ENCODE results near the gene MADCAM1. TPM values are rescaled to one million over a fixed set of nuclear protein-coding genes. Genes with fewer than 3 reads are reported as not detected.

The MADCAM1 gene
- total and polyA plus RNA-seq, 2 experiments from 2014 or later: 2.2 to 3.4 TPM

DNA sequence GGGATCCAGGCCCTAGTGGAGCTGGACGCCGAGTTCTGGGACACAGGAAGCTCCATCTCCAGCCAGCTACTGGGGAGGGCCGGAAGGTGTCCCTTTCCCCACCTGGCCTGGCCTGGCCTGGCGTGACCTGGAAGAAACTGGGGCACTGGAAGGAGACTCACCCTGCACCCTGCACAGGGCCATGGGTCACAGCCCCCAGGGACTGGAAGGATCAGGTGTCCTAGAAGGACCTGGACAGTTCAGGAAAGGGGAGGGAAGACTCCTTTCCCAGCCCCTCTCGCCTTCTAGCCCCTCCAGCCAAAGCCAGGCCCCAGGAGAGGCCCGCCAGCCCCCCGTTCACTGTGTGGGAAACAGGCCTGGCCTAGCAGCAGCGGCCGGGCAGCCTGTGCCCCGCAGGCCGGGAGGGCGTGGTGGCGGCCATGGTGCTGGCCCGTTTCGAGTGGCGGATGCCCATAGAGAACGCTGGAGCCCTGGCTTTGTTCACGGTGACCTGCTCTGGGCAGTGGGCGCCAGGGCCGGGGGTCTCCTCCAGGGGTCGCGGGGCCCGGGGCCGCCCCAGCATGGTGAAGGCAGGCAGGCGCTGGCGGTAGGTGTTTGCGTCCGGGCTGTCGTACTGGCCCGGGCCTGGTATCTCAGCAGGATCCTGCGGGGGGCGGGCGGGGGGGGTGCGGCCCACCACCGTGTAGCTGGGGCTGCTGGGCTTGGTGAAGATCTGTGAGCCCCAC lies 32.6 kb upstream of the MADCAM1 start:
- DNase-seq (ENCODE audit: low read depth in 1 of 2, low spot score in 1 of 2): no peak

DNA sequence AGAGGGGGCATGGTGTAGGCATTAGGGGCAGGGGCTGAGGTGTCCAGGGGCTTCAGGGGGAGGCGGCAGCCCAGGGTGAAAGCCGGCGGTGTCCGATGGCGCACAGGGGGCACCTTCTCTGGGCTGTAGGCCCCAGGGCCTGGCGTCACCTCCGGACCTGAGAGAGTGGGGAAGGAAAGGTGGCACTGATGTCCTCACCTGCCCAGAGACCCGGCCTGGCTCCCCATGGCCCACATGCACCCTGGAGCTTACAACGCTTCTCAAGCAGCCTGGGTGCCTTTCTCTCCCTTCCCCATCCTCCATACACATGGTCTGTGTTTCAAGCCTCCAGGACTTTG lies 32.1 kb upstream of the MADCAM1 start:
- no peaks in the 10 kb centered on the region for H3K4me1 ChIP-seq (ENCODE audit: low read depth)
- H3K9me3 ChIP-seq (ENCODE audit: low read depth): no peaks in the 10 kb centered on the region
- TF ChIP-seq, protein P1, sequence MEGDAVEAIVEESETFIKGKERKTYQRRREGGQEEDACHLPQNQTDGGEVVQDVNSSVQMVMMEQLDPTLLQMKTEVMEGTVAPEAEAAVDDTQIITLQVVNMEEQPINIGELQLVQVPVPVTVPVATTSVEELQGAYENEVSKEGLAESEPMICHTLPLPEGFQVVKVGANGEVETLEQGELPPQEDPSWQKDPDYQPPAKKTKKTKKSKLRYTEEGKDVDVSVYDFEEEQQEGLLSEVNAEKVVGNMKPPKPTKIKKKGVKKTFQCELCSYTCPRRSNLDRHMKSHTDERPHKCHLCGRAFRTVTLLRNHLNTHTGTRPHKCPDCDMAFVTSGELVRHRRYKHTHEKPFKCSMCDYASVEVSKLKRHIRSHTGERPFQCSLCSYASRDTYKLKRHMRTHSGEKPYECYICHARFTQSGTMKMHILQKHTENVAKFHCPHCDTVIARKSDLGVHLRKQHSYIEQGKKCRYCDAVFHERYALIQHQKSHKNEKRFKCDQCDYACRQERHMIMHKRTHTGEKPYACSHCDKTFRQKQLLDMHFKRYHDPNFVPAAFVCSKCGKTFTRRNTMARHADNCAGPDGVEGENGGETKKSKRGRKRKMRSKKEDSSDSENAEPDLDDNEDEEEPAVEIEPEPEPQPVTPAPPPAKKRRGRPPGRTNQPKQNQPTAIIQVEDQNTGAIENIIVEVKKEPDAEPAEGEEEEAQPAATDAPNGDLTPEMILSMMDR (IDR thresholded peaks at IDR 0.05; ENCODE audit: low read depth, low read length): no peak
- no peaks in the 10 kb centered on the region for H3K36me3 ChIP-seq
- H3K27me3 ChIP-seq: peaks cover 10% of the 10 kb centered on the region
- H3K27ac ChIP-seq: no peak overlapping the region
- DNase-seq (ENCODE audit: low read depth in 1 of 2, low spot score in 1 of 2): no peak
- no peak overlapping the region for H3K4me3 ChIP-seq

More for the DNA sequence above, 32.6 kb upstream of the MADCAM1 start:
- H3K9me3 ChIP-seq (ENCODE audit: low read depth): no peaks in the 10 kb centered on the region
- TF ChIP-seq, protein P1 (IDR thresholded peaks at IDR 0.05; ENCODE audit: low read depth, low read length): no peak
- H3K27me3 ChIP-seq: peaks cover 10% of the 10 kb centered on the region
- H3K27ac ChIP-seq: no peak overlapping the region
- H3K4me1 ChIP-seq (ENCODE audit: low read depth): no peaks in the 10 kb centered on the region
- H3K4me3 ChIP-seq: no peak overlapping the region
- H3K36me3 ChIP-seq: no peaks in the 10 kb centered on the region

DNA sequence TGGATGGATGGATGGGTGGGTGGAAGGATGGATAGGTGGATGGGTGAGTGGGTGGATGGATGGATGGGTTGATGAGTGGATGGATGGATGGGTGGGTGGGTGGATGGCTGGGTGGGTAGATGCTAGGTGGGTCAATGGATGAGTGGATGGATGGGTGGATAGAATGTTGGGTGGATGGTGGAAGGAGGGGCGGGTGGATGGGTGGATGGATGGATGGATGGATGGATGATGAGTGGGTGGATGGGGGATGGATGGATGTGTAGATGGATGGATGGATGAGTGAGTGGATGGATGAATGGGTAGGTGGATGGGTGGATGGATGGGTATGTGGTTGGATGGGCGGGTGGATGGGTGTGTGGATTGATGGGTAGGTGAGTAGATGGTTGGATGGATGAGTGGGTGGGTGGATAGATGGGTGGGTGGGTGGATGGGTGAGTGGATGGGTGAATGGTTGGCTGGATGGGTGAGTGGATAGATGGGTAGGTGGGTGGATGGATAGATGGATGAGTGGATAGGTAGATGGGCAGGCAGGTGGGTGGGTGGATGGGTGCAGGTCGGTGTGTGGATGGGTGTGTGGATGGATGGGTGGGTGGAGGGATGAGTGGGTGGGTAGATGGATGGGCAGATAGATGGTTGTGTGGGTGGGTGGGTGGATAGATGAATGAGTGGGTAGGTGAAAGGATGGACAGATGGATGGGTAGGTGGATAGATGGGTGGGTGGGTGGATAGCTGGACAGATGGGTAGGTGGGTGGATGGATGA lies 31.1 kb upstream of the MADCAM1 start:
- H3K4me1 ChIP-seq (ENCODE audit: low read depth): no peaks in the 10 kb centered on the region
- peaks cover 10% of the 10 kb centered on the region for H3K27me3 ChIP-seq
- DNase-seq (ENCODE audit: low read depth in 1 of 2, low spot score in 1 of 2): no peak
- H3K36me3 ChIP-seq: no peaks in the 10 kb centered on the region
- H3K4me3 ChIP-seq: no peak overlapping the region
- no peaks in the 10 kb centered on the region for H3K9me3 ChIP-seq (ENCODE audit: low read depth)
- TF ChIP-seq, protein P1 (IDR thresholded peaks at IDR 0.05; ENCODE audit: low read depth, low read length): no peak
- no peak overlapping the region for H3K27ac ChIP-seq

DNA sequence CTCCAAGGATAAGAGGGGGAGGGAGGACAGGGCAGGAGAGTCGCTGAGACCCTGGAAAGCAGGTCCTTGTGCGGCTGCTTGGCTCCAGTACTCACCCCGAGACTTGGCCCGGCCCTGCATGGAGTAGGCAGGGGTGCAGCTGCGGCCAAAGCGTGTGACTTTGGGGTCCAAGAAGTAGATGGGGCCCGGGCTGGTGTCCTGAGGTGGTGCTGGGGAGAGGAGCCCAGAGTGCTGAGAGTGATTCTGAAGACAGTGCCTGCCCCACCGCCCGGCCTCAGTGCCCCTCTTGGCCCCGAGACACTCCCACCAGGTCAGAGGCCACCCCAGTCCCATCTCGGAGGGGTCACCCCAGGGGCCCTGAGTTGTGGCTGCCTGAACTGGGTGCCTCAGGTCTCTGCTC lies 28.7 kb upstream of the MADCAM1 start:
- Histone ChIP-seq H3K4me1 (ENCODE audit: low read depth) (no peaks in the 10 kb centered on the region), H3K9me3 (ENCODE audit: low read depth) (no peaks in the 10 kb centered on the region), H3K36me3 (no peaks in the 10 kb centered on the region), H3K4me3 (no peak overlapping the region), H3K27ac (no peak overlapping the region), H3K27me3 (no peaks in the 10 kb centered on the region)
- TF ChIP-seq, protein P1 (IDR thresholded peaks at IDR 0.05; ENCODE audit: low read depth, low read length): no peak
- no peak for DNase-seq (ENCODE audit: low read depth in 1 of 2, low spot score in 1 of 2)

DNA sequence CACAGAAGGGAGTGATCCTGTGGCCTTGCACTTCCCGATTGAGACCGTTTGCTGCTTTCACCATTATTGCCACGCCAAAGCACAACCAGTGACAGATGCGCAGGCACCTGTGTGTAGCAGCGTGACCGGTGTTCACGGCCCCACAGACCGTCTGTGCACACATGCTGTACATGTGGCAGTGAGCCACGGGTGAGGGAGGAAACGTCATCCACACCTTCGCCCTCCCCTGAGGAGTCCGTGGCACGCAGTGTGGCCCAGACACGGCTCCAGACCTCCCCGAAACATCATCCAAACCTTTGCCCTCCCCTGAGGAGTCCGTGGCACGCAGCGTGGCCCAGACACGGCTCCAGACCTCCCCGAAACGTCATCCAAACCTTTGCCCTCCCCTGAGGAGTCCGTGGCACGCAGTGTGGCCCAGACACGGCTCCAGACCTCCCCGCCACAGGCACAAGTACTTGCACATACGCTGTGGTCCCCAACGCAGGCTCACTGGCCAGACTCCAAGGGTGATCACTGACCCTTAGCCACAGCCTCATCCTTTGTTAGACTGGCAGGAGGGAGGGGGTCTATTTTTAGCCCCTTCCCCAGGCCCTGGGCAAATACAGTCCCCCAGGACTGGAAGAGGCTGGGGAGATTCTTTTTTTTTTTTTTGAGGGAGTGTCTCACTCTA lies 27.6 kb upstream of the MADCAM1 start:
- H3K9me3 ChIP-seq (ENCODE audit: low read depth): no peaks in the 10 kb centered on the region
- H3K27ac ChIP-seq: no peak overlapping the region
- H3K4me1 ChIP-seq (ENCODE audit: low read depth): no peaks in the 10 kb centered on the region
- no peaks in the 10 kb centered on the region for H3K27me3 ChIP-seq
- no peaks in the 10 kb centered on the region for H3K36me3 ChIP-seq
- TF ChIP-seq, protein P1 (IDR thresholded peaks at IDR 0.05; ENCODE audit: low read depth, low read length): no peak
- no peak overlapping the region for H3K4me3 ChIP-seq
- DNase-seq (ENCODE audit: low read depth in 1 of 2, low spot score in 1 of 2): no peak
